Pancreas (tissue), 10 donors: ENCODE results near the gene SLC35F1. TPM values are rescaled to one million over a fixed set of nuclear protein-coding genes. Genes with fewer than 3 reads are reported as not detected.
A peak's percentile ranks its signal among the peaks of the same experiment; 100 is the strongest.
"Not testable (repeated sequence)": the region's sequence is repeated elsewhere in the genome, so short reads cannot be mapped to it uniquely, and the experiment has no call there.

Experiments
- ATAC-seq, 4 donors: fragments of 200-7000 bp; cut with Tn5 transposase; one replicate each; pipeline versions ENCODE4 v1.8.0 to v1.9.1; 2020; ENCODE audit warnings: mild to moderate bottlenecking in 4 of 4, moderate library complexity in 4 of 4
- DNase-seq, 6 donors: peaks; one replicate each; pipeline ENCODE4 v3.0.0-alpha.2; 2020
- FAIRE-seq: peaks from 2 replicates; lab custom pipeline; 2012; peaks lifted over from hg19 to GRCh38; lab: Jason Lieb, UNC
- H3K27ac ChIP-seq, 4 donors: fragments of 200-600 bp; sonication (generic); 1 replicate in 3 of 4; 2 replicates in 1 of 4; pipeline versions ENCODE4 v1.5.0 to v1.8.0; 2020
- H3K27me3 ChIP-seq, 4 donors: fragments of 200-600 bp; one replicate each; pipeline ENCODE4 v1.8.0; 2021
- H3K36me3 ChIP-seq, 3 donors: fragments of 200-600 bp; sonication (generic) in 1 of 3; one replicate each; pipeline versions ENCODE4 v1.5.0 to v1.8.0; 2020 to 2021
- H3K4me1 ChIP-seq, 3 donors: fragments of 200-600 bp; one replicate each; pipeline ENCODE4 v1.8.0; 2021
- H3K4me3 ChIP-seq, 4 donors: fragments of 200-600 bp; sonication (generic) in 2 of 4; one replicate each; pipeline versions ENCODE4 v1.5.0 to v1.8.0; 2020 to 2021
- H3K9me3 ChIP-seq, 4 donors: fragments of 200-600 bp; one replicate each; pipeline ENCODE4 v1.8.0; 2021
- WGBS, 2 donors: extraction: QIAGEN DNeasy Blood & Tissue Kit; methylation state at CpG; one replicate each; pipeline ENCODE4 v1.1.7; 2013; 5-methylcytosine and 5-hydroxymethylcytosine counted together
- intact Hi-C, 3 donors: fragments of 100-400 bp; cut with DNase I; formaldehyde crosslinking; loops; one replicate each; pipeline versions ENCODE4 v1.11.1 to v1.14.2; 2022
- polyA plus RNA-seq, 2 donors: library from polyadenylated mRNA; stranded (reverse); fragments of 200-250 nt; gene quantifications; one replicate each; pipeline ENCODE4 v1.2.3, GENCODE V29; 2013
- total RNA-seq, 6 donors: library from RNA; stranded (reverse); fragmentation: NEBNext Ultra II Directional in 4 of 6; extraction: Animal tissue kit (Norgen Biotek cat#: 25700) in 4 of 6; gene quantifications; one replicate each; pipeline versions ENCODE4 v1.2.1 to v1.2.4, GENCODE V29; 2021 to 2023
- TF ChIP-seq, protein P1 (sequence below), 4 donors: fragments of 200-600 bp; sonication (generic) in 3 of 4; IDR thresholded peaks; one replicate each; pipeline versions ENCODE4 v1.5.0 to v1.8.0; 2021; ENCODE audit warnings: antibody characterized with exemption in 4 of 4
- donor health status: healthy with polysubstance abuse.
- donor health status: DM: no; HTN: no; CAD: no; lungs with moderate emphysema.
- donor health status: DM: no; HTN: no; CAD: no.
- donor health status: control.
- donor health status: control.
- donor health status: Bipolar disorder and iron deficiency.
- donor health status: DM: yes; HTN: yes; CAD: no.
- donor health status: DM: no; HTN: no; CAD: no.
- donor health status: DM: no; HTN: no; CAD: no.
- donor health status: DM: yes; HTN: yes; CAD: no.

SLC35F1 gene
- total RNA-seq (1 to 10 TPM in 2 of 6 donors, under 1 TPM in 4; 0.14 to 2.1 (median 0.37) TPM), polyA plus RNA-seq (under 1 TPM; 0.23 to 0.31 TPM)

DNA sequence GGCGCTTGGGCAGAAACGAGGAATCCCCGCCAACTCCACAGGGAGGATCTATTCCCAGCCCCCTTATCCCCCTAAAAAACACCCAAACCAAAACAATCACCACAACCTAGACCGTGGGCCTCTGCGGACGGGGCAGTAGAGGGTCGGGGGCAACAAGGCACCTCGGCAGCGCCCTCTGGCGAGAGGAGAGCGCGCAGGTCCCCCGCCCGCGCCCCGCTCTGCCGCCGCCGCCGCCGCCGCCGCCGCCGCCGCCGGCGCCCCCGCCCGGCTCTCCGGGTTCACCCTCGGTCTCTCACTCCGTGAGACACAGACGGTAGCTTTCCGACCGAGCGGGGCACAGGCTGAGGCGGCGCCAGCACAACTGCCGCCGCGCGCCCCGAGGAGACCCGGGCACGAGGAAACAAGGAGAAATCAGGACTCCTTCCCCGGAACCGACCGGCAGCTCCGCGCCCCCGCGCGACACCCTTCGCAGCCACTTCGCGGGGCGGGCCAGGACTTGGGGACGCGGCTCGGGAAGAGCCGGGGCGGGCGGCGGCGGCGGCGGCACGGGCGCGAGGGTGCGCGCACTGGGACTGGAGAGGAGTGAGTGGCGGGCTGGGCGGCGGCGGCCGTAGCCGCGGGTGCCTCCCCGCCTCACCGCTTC, at the start of gene SLC35F1:
TSS of gene SLC35F1 (plus strand) at position 307 of the 643 bp plus-strand sequence.
- WGBS, 2 donors, result 0 to 1% methylated on average over 57 to 82 of the region's 82 CpGs
- no peaks in the 10 kb centered on the region for H3K36me3 ChIP-seq
- peak within 1 kb of the TSS; percentile 51 to 76 (median 56) for H3K4me3 ChIP-seq
- H3K9me3 ChIP-seq, result no peaks in the 10 kb centered on the region
- peak within 1 kb of the TSS in 2 of 4 donors; percentile 38 to 63 for H3K27ac ChIP-seq
- DNase-seq, result peak; percentile 39 to 87 (median 52)
- H3K4me1 ChIP-seq, result peaks cover 0 to 5% (median 0%) of the 10 kb centered on the region in 3 donors
- TF ChIP-seq, protein P1, sequence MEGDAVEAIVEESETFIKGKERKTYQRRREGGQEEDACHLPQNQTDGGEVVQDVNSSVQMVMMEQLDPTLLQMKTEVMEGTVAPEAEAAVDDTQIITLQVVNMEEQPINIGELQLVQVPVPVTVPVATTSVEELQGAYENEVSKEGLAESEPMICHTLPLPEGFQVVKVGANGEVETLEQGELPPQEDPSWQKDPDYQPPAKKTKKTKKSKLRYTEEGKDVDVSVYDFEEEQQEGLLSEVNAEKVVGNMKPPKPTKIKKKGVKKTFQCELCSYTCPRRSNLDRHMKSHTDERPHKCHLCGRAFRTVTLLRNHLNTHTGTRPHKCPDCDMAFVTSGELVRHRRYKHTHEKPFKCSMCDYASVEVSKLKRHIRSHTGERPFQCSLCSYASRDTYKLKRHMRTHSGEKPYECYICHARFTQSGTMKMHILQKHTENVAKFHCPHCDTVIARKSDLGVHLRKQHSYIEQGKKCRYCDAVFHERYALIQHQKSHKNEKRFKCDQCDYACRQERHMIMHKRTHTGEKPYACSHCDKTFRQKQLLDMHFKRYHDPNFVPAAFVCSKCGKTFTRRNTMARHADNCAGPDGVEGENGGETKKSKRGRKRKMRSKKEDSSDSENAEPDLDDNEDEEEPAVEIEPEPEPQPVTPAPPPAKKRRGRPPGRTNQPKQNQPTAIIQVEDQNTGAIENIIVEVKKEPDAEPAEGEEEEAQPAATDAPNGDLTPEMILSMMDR (IDR thresholded peaks at IDR 0.05), result peak in 2 of 4 donors; percentile 14 to 32
- ATAC-seq, result peak; percentile 65 to 89 (median 86)
- intact Hi-C loops, result no loop called here
- FAIRE-seq, result no peak
- peaks cover 0 to 5% (median 0%) of the 10 kb centered on the region in 4 donors for H3K27me3 ChIP-seq

DNA sequence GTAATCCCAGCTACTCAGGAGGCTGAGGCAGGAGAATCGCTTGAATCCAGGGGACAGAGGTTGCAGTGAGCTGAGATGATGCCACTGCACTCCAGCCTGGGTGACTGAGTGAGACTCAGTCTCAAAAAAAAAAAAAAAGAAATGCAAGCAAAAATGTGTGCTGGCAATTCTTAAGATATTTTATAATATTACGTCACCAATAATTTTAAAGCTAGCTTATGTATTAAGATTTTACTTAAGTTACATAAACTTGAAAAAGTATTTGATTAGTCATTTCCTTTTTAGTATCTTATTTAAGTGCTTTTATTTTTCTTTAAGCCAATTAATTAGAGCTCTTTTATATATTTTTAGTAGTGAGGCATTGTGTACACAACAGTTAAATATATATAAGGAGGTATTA, 48.5 kb upstream of the SLC35F1 start:
- ATAC-seq, FAIRE-seq, intact Hi-C loops: not testable (repeated sequence)

DNA sequence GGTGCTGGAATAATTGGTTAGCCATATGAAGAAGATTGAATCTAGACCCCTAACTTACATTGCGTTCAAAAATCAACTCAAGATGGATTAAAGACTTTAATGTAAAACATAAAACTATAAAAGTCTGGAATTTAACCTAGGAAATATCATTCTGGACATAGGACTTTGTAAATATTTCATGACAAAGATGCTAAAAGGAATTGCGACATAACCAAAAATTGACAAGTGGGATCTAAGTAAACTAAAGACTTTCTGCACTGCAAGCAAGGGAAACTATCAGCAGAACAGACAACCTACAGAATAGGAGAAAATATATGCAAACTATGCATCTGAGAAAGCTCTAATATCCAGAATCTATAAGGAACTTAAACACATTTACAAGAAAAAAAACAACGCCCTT, 45.5 kb upstream of the SLC35F1 start:
- intact Hi-C loops, result no loop called here
- Histone ChIP-seq H3K9me3 (no peaks in the 10 kb centered on the region), H3K27ac (no peak overlapping the region), H3K27me3 (no peaks in the 10 kb centered on the region), H3K36me3 (no peaks in the 10 kb centered on the region), H3K4me1 (no peaks in the 10 kb centered on the region), H3K4me3 (no peak overlapping the region)
- 75 to 81% methylated on average over 3 of the region's 3 CpGs for WGBS, 2 donors
- ATAC-seq (no peak), FAIRE-seq (no peak), DNase-seq (no peak)
- TF ChIP-seq, protein P1 (IDR thresholded peaks at IDR 0.05), result no peak

More for the DNA sequence above, 48.5 kb upstream of the SLC35F1 start:
- not testable (repeated sequence) for H3K9me3 ChIP-seq, H3K36me3 ChIP-seq, H3K27ac ChIP-seq, H3K4me3 ChIP-seq, H3K27me3 ChIP-seq, DNase-seq, H3K4me1 ChIP-seq
- WGBS, 2 donors, result 66 to 68% methylated on average over 2 of the region's 2 CpGs

DNA sequence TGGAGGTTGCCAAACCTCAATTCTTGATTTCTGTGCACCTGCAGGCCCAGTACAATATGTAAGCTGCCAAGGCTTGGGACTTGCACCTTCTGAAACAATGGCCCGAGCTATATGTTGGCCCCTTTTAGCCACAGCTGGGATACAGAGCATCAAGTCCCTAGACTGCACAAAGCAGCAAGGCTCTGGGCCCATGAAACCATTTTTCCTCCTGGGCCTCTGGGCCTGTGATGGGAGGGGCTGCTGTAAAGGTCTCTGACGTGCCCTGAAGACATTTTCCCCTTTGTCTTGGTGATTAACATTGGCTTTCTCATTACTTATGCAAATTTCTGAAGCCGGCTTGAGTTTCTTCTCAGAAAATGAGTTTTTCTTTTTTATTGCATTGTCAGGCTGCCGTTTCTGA, 40.5 kb upstream of the SLC35F1 start:
- no peak for ATAC-seq
- WGBS, 2 donors, result 42 to 52% methylated on average over 4 of the region's 4 CpGs
- TF ChIP-seq, protein P1 (IDR thresholded peaks at IDR 0.05), result no peak
- FAIRE-seq, result no peak
- H3K27me3 ChIP-seq, result no peaks in the 10 kb centered on the region
- no peaks in the 10 kb centered on the region for H3K36me3 ChIP-seq
- H3K4me1 ChIP-seq, result no peaks in the 10 kb centered on the region
- H3K9me3 ChIP-seq, result no peaks in the 10 kb centered on the region
- DNase-seq, result no peak
- no peak overlapping the region for H3K27ac ChIP-seq
- H3K4me3 ChIP-seq, result no peak overlapping the region
- intact Hi-C loops, result no loop called here

DNA sequence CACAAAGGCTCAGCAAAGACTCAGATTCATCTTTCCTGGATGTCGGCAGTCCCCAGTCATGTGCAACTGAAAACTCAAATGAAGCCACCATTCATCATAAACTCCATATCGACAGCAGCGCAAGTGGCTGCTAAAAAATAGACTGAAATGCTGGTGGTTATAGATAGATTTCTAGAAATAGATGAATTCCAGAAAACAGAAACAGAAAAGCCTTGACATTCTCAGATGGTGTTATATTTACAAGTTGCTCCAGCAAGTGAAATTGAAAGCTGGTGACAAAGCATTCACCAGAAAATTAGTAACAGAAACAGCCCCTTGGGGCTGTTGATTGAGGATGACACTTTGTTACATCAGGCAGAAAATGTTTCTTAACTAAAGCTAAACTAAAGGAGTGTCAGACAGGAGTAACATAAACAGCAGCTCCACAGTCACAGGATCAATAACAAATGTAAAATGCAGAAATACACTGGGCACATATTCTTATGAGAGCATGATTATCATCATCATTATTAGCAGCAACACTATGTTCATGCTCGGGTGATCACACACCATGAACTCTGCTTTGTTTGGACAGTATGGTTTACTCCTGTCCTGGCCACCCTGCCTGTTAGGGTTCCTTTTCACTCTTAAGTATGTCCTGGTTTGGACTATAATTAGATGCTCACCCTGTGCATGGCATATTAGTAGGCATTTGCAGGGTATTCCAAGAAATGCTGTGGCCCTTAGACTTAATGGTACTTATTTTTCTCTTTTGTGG, 36.4 kb upstream of the SLC35F1 start:
- Histone ChIP-seq H3K36me3 (no peaks in the 10 kb centered on the region), H3K9me3 (no peaks in the 10 kb centered on the region), H3K27me3 (no peaks in the 10 kb centered on the region), H3K4me3 (no peak overlapping the region), H3K27ac (no peak overlapping the region), H3K4me1 (no peaks in the 10 kb centered on the region)
- FAIRE-seq, result no peak
- 61 to 68% methylated on average over 4 of the region's 4 CpGs for WGBS, 2 donors
- TF ChIP-seq, protein P1 (IDR thresholded peaks at IDR 0.05), result no peak
- ATAC-seq, result no peak
- no peak for DNase-seq
- intact Hi-C loops, result no loop called here
